Left lung (tissue), 10 donors: Measurements from ENCODE around the gene CRTC3. TPM values are rescaled to one million over a fixed set of nuclear protein-coding genes. Genes with fewer than 3 reads are reported as not detected.
"Not testable (repeated sequence)": the region's sequence is repeated elsewhere in the genome, so short reads cannot be mapped to it uniquely, and the experiment has no call there.

ENCODE experiments used
- ATAC-seq: fragments of 200-7000 bp; cut with Tn5 transposase; one replicate; pipeline ENCODE4 v1.9.1; 2020; ENCODE audit warnings: moderate library complexity
- DNase-seq, 4 donors: peaks; one replicate each; pipeline ENCODE4 v3.0.0-alpha.2; 2013 to 2020
- H3K27ac ChIP-seq, 2 donors: fragments of 200-600 bp; sonication (generic) in 1 of 2; one replicate each; pipeline versions ENCODE4 v1.5.0 to v1.8.0; 2020 to 2021
- H3K27me3 ChIP-seq, 2 donors: fragments of 200-600 bp; sonication (generic) in 1 of 2; one replicate each; pipeline versions ENCODE4 v1.5.0 to v1.8.0; 2020 to 2021
- H3K36me3 ChIP-seq, 2 donors: fragments of 200-600 bp; sonication (generic) in 1 of 2; one replicate each; pipeline versions ENCODE4 v1.5.0 to v1.8.0; 2020 to 2021
- H3K4me1 ChIP-seq, 2 donors: fragments of 200-600 bp; one replicate each; pipeline ENCODE4 v1.8.0; 2021
- H3K4me3 ChIP-seq, 2 donors: fragments of 200-600 bp; sonication (generic) in 1 of 2; one replicate each; pipeline versions ENCODE4 v1.5.0 to v1.8.0; 2020 to 2021; ENCODE audit warnings: mild to moderate bottlenecking in 1 of 2
- H3K9me3 ChIP-seq, 2 donors: fragments of 200-600 bp; sonication (generic) in 1 of 2; one replicate each; pipeline versions ENCODE4 v1.5.0 to v1.8.0; 2020 to 2021
- intact Hi-C, 2 donors: fragments of 100-400 bp; cut with DNase I; formaldehyde crosslinking; loops; one replicate each; pipeline versions ENCODE4 v1.11.2 to v1.14.2; 2022
- polyA plus RNA-seq, 6 donors: library from polyadenylated mRNA; unstranded; fragments of 120-200 nt; gene quantifications; one replicate each; pipeline ENCODE4 v1.2.1, GENCODE V29; 2013; ENCODE audit not compliant: insufficient read length in 6 of 6
- total RNA-seq, 2 donors: library from RNA; stranded (reverse); fragmentation: NEBNext Ultra II Directional; extraction: Animal tissue kit (Norgen Biotek cat#: 25700); gene quantifications; one replicate each; pipeline ENCODE4 v1.2.1, GENCODE V29; 2021
- TF ChIP-seq, protein P1 (sequence below), 2 donors: fragments of 200-600 bp; sonication (generic) in 1 of 2; IDR thresholded peaks; one replicate each; pipeline versions ENCODE4 v1.5.0 to v1.8.0; 2021; ENCODE audit warnings: antibody characterized with exemption in 2 of 2
- donor health status: DM: no; HTN: yes; CAD: no.
- donor health status: DM: no; HTN: no; CAD: no.

The CRTC3 gene
- total and polyA plus RNA-seq, 8 donors, result 33.0 to 45.2 (median 37.5) TPM

DNA sequence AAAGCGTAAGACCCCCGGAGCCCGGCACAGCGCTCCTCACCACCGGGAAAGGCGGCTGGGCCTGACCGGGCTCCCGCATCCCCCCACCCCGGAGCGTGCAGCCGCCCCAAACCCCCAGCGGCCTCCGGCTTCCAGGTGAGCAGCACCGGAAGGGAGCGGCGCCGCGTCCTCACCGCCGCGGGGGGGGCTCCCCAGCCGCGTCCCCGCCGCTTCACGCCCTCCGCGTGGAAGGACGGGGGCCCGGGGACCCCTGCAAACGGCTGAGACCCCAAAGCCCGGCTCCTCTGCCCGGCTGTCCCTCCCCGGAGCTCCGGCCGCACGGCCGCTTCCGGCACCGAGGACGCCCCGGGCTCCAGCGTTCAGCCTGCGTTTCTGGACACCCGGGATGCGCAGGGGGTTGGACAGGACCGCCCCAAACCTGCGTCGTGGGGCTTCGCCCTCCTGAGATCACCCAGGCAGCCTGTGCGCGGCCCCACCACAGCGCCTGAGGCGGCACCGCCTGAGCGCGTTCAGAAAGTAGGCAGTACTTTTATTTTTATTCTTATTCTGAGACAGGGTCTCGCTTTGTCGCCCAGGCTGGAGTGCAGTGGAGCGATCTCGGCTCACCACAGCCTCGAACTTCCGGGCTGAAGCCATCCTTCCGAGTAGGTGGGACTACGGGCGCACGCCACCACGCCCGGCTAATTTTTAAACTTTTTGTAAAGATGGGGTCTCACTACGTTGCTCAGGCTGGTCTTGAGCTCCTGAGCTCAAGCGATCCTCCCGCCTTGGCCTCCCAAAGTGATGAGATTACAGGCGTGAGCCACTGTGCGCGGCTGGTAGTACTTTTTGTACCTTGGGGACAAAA lies 135.8 kb downstream of the CRTC3 start:
- no peaks in the 10 kb centered on the region for H3K9me3 ChIP-seq
- intact Hi-C loops, result no loop called here
- TF ChIP-seq, protein P1, sequence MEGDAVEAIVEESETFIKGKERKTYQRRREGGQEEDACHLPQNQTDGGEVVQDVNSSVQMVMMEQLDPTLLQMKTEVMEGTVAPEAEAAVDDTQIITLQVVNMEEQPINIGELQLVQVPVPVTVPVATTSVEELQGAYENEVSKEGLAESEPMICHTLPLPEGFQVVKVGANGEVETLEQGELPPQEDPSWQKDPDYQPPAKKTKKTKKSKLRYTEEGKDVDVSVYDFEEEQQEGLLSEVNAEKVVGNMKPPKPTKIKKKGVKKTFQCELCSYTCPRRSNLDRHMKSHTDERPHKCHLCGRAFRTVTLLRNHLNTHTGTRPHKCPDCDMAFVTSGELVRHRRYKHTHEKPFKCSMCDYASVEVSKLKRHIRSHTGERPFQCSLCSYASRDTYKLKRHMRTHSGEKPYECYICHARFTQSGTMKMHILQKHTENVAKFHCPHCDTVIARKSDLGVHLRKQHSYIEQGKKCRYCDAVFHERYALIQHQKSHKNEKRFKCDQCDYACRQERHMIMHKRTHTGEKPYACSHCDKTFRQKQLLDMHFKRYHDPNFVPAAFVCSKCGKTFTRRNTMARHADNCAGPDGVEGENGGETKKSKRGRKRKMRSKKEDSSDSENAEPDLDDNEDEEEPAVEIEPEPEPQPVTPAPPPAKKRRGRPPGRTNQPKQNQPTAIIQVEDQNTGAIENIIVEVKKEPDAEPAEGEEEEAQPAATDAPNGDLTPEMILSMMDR (IDR thresholded peaks at IDR 0.05), result no peak
- DNase-seq (peak; percentile 59 to 93 (median 75)), ATAC-seq (peak; percentile 88)
- H3K4me1 ChIP-seq, result peaks cover 12 to 26% of the 10 kb centered on the region in 2 donors
- no peaks in the 10 kb centered on the region for H3K36me3 ChIP-seq
- peak overlapping the region; percentile 85 to 88 for H3K27ac ChIP-seq
- no peaks in the 10 kb centered on the region for H3K27me3 ChIP-seq
- peak overlapping the region; percentile 62 to 65 for H3K4me3 ChIP-seq

DNA sequence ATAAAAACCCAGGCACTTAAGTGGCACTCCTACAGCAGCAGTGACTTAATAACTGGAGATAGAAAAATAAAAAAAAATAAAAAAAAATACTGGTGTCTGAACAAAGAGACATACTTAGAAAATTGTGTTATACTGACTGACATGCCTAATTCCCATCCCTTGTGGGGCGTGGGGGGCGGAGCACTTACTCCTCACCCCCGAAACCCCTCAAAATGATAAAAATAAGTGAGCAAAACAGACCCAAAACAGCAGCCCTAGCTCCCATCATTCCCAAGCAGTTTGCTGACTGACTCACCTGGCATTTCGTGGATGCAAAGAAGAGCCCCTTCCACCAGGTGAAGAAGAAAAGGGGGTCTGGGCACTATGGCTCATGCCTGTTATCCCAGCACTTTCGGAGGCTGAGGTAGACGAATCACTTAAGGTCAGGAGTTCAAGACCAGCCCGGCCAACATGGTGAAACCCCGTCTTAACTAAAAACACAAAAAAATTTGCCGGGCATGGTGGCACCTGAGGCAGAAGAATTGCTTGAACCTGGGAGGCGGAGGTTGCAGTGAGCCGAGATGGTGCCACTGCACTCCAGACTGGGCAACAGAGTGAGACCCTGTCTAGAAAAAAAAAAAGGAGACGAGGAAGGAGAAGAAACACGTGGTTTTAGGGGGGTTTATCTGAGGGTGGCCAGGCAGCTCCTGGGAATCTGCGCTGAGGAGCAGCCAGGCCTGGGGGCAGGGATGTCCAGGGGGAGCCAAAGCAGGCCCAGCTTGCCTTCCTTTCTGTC lies 136.6 kb downstream of the CRTC3 start:
- ATAC-seq (no peak), DNase-seq (no peak)
- peak overlapping the region; percentile 62 to 65 for H3K4me3 ChIP-seq
- H3K27ac ChIP-seq, result peak overlapping the region; percentile 85 to 88
- peaks cover 6 to 18% of the 10 kb centered on the region in 2 donors for H3K4me1 ChIP-seq
- H3K27me3 ChIP-seq, result no peaks in the 10 kb centered on the region
- TF ChIP-seq, protein P1 (IDR thresholded peaks at IDR 0.05), result no peak
- H3K36me3 ChIP-seq, result no peaks in the 10 kb centered on the region
- intact Hi-C loops, result no loop called here
- H3K9me3 ChIP-seq, result no peaks in the 10 kb centered on the region

DNA sequence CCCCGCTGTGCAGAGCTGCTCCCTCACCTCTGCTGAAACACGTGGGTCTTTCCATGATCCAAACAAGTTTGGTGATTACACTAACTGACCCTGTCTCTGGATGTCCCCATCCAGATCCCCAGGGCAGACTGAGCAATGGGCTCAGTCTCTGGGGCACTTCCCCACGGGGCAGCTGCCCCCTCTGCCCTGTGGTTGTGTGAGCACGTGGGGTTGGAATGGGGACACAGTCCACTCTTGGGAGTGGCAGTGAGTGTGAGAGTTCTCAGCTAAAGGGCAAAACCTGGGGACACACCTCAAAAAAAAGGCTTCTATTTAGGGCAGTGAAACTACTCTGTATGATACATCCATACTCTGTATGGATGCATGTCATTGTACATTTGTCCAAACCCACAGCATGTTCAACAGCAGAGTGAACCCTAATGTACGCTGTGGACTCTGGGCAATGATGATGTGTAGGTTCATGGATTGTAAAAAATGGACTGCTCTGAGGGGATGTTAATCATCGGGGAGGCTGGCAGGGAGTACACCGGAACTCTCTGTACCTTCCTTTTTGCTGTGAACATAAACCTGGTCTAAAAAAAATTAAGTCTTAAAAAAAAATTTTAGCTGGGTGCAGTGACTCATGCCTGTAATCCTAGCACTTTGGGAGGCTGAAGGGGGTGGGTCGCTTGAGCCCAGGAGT lies 137.5 kb downstream of the CRTC3 start:
- intact Hi-C loops, result no loop called here
- no peaks in the 10 kb centered on the region for H3K36me3 ChIP-seq
- peaks cover 0 to 13% of the 10 kb centered on the region in 2 donors for H3K4me1 ChIP-seq
- ATAC-seq, result no peak
- H3K27ac ChIP-seq, result no peak overlapping the region
- no peaks in the 10 kb centered on the region for H3K27me3 ChIP-seq
- no peaks in the 10 kb centered on the region for H3K9me3 ChIP-seq
- no peak for DNase-seq
- TF ChIP-seq, protein P1 (IDR thresholded peaks at IDR 0.05), result no peak
- H3K4me3 ChIP-seq, result no peak overlapping the region

DNA sequence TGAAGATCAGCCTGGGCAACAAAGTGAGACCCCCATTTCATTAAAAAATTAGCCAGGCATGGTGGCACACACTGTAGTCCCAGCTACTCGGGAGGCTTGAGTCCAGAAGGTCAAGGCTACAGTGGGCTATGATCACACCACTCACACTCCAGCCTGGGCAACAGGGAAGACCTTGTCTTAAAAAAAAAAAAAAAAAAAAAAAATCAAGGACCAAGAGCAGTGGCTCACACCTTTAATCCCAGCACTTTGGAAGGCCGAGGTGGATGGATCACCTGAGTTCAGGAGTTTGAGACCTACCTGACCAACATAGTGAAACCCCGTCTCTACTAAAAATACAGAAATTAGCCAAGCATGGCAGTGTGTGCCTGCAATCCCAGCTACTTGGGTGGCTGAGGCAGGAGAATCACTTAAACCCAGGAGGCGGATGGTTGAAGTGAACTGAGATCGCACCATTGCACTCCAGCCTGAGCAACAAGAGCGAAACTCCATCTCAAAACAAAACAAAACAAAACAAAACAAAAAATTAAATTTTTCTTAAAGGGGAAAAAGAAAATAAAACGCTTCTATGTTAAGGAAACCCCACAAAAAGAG lies 138.1 kb downstream of the CRTC3 start:
- H3K27ac ChIP-seq, ATAC-seq, H3K4me3 ChIP-seq, DNase-seq, H3K27me3 ChIP-seq, H3K36me3 ChIP-seq, H3K9me3 ChIP-seq, intact Hi-C loops: not testable (repeated sequence)
- peaks cover 0 to 13% of the 10 kb centered on the region in 2 donors for H3K4me1 ChIP-seq

DNA sequence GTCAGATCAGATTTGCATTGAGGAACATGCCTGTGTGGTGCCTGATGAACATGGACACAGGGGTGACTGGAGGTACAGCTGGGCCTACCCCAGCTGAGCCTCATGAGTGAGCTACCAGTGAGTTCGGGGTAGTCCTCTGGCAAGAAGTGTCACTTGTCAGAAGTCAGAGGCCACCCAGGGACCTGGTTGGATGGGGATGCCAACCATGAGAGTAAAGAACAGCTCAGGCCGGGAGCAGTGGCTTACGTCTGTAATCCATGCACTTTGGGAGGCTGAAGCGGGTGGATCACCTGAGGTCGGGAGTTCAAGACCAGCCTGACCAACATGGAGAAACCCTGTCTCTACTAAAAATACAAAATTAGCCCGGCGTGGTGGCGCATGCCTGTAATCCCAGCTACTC lies 140.9 kb downstream of the CRTC3 start:
- H3K4me1 ChIP-seq, H3K4me3 ChIP-seq, ATAC-seq, H3K27me3 ChIP-seq, H3K9me3 ChIP-seq, DNase-seq, intact Hi-C loops, H3K27ac ChIP-seq, H3K36me3 ChIP-seq: not testable (repeated sequence)
